Mesodermal cell (in vitro differentiated cells): ENCODE data around the gene SH2D4B.
"Not testable (repeated sequence)": the region's sequence is repeated elsewhere in the genome, so short reads cannot be mapped to it uniquely, and the experiment has no call there.

ENCODE experiments used
- H3K27ac ChIP-seq: 2 replicates; pipeline ENCODE4 v1.7.0; 2013; ENCODE audit warnings: mild to moderate bottlenecking, low read depth, low read length, moderate library complexity; ENCODE audit not compliant: severe bottlenecking
- H3K36me3 ChIP-seq: 2 replicates; pipeline ENCODE4 v1.7.1; 2013; ENCODE audit warnings: mild to moderate bottlenecking, low read length, moderate library complexity; ENCODE audit not compliant: control insufficient read depth, insufficient read depth
- H3K4me1 ChIP-seq: one replicate; pipeline ENCODE4 v1.7.1; 2013; ENCODE audit warnings: mild to moderate bottlenecking, low read length; ENCODE audit not compliant: insufficient read depth, control insufficient read depth, poor library complexity, severe bottlenecking
- H3K4me3 ChIP-seq: 2 replicates; pipeline ENCODE4 v1.7.0; 2013; ENCODE audit warnings: low read length, control low read depth, mild to moderate bottlenecking; ENCODE audit not compliant: insufficient read depth, poor library complexity, severe bottlenecking; ENCODE audit errors: extremely low read depth
- H3K9me3 ChIP-seq: 2 replicates; pipeline ENCODE4 v1.7.1; 2013; ENCODE audit warnings: mild to moderate bottlenecking, low read length, moderate library complexity; ENCODE audit not compliant: control insufficient read depth
- WGBS, 2 experiments: methylation state at CpG; one replicate each; pipeline ENCODE4 v1.1.5; 2013; ENCODE audit warnings: missing lambda C conversion rate in 2 of 2; ENCODE audit not compliant: insufficient coverage in 2 of 2; 5-methylcytosine and 5-hydroxymethylcytosine counted together

The SH2D4B gene

GRCh38 chr10:80526742-80527141 is 11.0 kb upstream of the SH2D4B start:
- no peak overlapping the region for H3K27ac ChIP-seq
- no peak overlapping the region for H3K4me3 ChIP-seq
- 81 to 87% methylated on average over 4 to 6 of the region's 6 CpGs for WGBS, 2 experiments
- H3K9me3 ChIP-seq: no peaks in the 10 kb centered on the region
- H3K4me1 ChIP-seq: peaks cover 6% of the 10 kb centered on the region
- H3K36me3 ChIP-seq: peaks cover 7% of the 10 kb centered on the region

- no peak overlapping the region for H3K4me3 ChIP-seq
- 80 to 100% methylated on average over 2 of the region's 2 CpGs for WGBS, 2 experiments
- H3K36me3 ChIP-seq: no peaks in the 10 kb centered on the region
- H3K9me3 ChIP-seq: no peaks in the 10 kb centered on the region
- no peak overlapping the region for H3K27ac ChIP-seq
- H3K4me1 ChIP-seq: peaks cover 6% of the 10 kb centered on the region
Observed at GRCh38 chr10:80528185-80528700, 9.5 kb upstream of the SH2D4B start.

GRCh38 chr10:80528901-80529300 is 8.8 kb upstream of the SH2D4B start:
- WGBS, 2 experiments: 89 to 97% methylated on average over 3 of the region's 6 CpGs
- Histone ChIP-seq H3K27ac (no peak overlapping the region), H3K36me3 (no peaks in the 10 kb centered on the region), H3K4me3 (no peak overlapping the region), H3K9me3 (no peaks in the 10 kb centered on the region), H3K4me1 (peaks cover 6% of the 10 kb centered on the region)

GRCh38 chr10:80529604-80530003 is 8.1 kb upstream of the SH2D4B start:
- H3K9me3 ChIP-seq: no peaks in the 10 kb centered on the region
- peaks cover 2% of the 10 kb centered on the region for H3K4me1 ChIP-seq
- no peak overlapping the region for H3K4me3 ChIP-seq
- 92 to 95% methylated on average over 12 of the region's 12 CpGs for WGBS, 2 experiments
- H3K36me3 ChIP-seq: no peaks in the 10 kb centered on the region
- H3K27ac ChIP-seq: no peak overlapping the region

GRCh38 chr10:80530251-80530650 is 7.5 kb upstream of the SH2D4B start:
- H3K27ac ChIP-seq: no peak overlapping the region
- 83% methylated on average over 1 to 2 of the region's 2 CpGs for WGBS, 2 experiments
- no peaks in the 10 kb centered on the region for H3K4me1 ChIP-seq

GRCh38 chr10:80530816-80531215 is 6.9 kb upstream of the SH2D4B start:
- H3K4me3 ChIP-seq: no peak overlapping the region
- H3K4me1 ChIP-seq: no peaks in the 10 kb centered on the region
- H3K36me3 ChIP-seq: no peaks in the 10 kb centered on the region
- H3K9me3 ChIP-seq: no peaks in the 10 kb centered on the region
- H3K27ac ChIP-seq: no peak overlapping the region
- 63 to 80% methylated on average over 1 of the region's 2 CpGs for WGBS, 2 experiments

More at GRCh38 chr10:80530251-80530650, 7.5 kb upstream of the SH2D4B start:
- Histone ChIP-seq H3K36me3 (no peaks in the 10 kb centered on the region), H3K4me3 (no peak overlapping the region), H3K9me3 (no peaks in the 10 kb centered on the region)

GRCh38 chr10:80532571-80532970 is 5.1 kb upstream of the SH2D4B start:
- Histone ChIP-seq H3K36me3 (no peaks in the 10 kb centered on the region), H3K9me3 (no peaks in the 10 kb centered on the region), H3K4me3 (no peak overlapping the region), H3K27ac (no peak overlapping the region), H3K4me1 (peaks cover 9% of the 10 kb centered on the region)
- 94 to 100% methylated on average over 3 to 4 of the region's 4 CpGs for WGBS, 2 experiments

GRCh38 chr10:80534059-80534458 is 3.6 kb upstream of the SH2D4B start:
- H3K4me1 ChIP-seq, H3K36me3 ChIP-seq, H3K9me3 ChIP-seq, H3K4me3 ChIP-seq, H3K27ac ChIP-seq: not testable (repeated sequence)
- WGBS, 2 experiments: no CpG with 5 or more reads among the region's 25 CpGs

GRCh38 chr10:80534646-80535045 is 3.1 kb upstream of the SH2D4B start:
- H3K27ac ChIP-seq, H3K4me3 ChIP-seq, H3K36me3 ChIP-seq, H3K4me1 ChIP-seq, H3K9me3 ChIP-seq: not testable (repeated sequence)
- no CpG with 5 or more reads among the region's 30 CpGs for WGBS, 2 experiments

GRCh38 chr10:80535671-80536360 is 1.9 kb upstream of the SH2D4B start:
- H3K36me3 ChIP-seq: no peaks in the 10 kb centered on the region
- H3K27ac ChIP-seq: no peak overlapping the region
- no peak overlapping the region for H3K4me3 ChIP-seq
- H3K9me3 ChIP-seq: no peaks in the 10 kb centered on the region
- WGBS, 2 experiments: 78 to 86% methylated on average over 47 to 50 of the region's 50 CpGs
- peaks cover 10% of the 10 kb centered on the region for H3K4me1 ChIP-seq

GRCh38 chr10:80536361-80536835 is 1.3 kb upstream of the SH2D4B start:
- H3K4me3 ChIP-seq: no peak overlapping the region
- peak overlapping the region; percentile 16 for H3K27ac ChIP-seq

More at GRCh38 chr10:80536361-80536835, 1.3 kb upstream of the SH2D4B start:
- peaks cover 13% of the 10 kb centered on the region for H3K4me1 ChIP-seq
- WGBS, 2 experiments: 83 to 92% methylated on average over 10 to 12 of the region's 17 CpGs
- H3K9me3 ChIP-seq: no peaks in the 10 kb centered on the region
- no peaks in the 10 kb centered on the region for H3K36me3 ChIP-seq
